PC-9 (cell line): ENCODE results near the gene NECAB3. TPM values are rescaled to one million over a fixed set of nuclear protein-coding genes. Genes with fewer than 3 reads are reported as not detected.

Source experiments
- BruUV-seq: library from RNA; stranded (reverse); fragments of 400-500 nt; replicated peaks from 2 replicates; lab custom pipeline; 2021; lab: Mats Ljungman, UMichigan
- CTCF ChIA-PET: fragments of 300-600 bp; sonication (Branson Sonifier 250); formaldehyde crosslinking; loops from one replicate; lab custom pipeline; 2022; ENCODE audit warnings: antibody characterized with exemption; lab: Charles Lee
- POLR2A ChIA-PET: fragments of 300-600 bp; sonication (Branson Sonifier 250); formaldehyde crosslinking; loops from one replicate; lab custom pipeline; 2022; ENCODE audit warnings: antibody characterized with exemption; ENCODE audit not compliant: unreplicated experiment; lab: Charles Lee
- DNase-seq, 2 experiments: peaks; one replicate each; pipeline versions ENCODE4 v3.0.0 to v3.0.0-alpha.2; 2015 to 2022; ENCODE audit warnings: mixed read lengths in 1 of 2
- H2AFZ ChIP-seq: fragments of 200-600 bp; sonication (generic); 2 replicates; pipeline ENCODE4 v1.8.1; 2017; ENCODE audit warnings: antibody characterized with exemption
- H3F3A ChIP-seq: fragments of 200-600 bp; sonication (generic); 2 replicates; pipeline ENCODE4 v1.8.1; 2017; ENCODE audit warnings: antibody characterized with exemption, mild to moderate bottlenecking, low read depth; ENCODE audit not compliant: insufficient read depth
- H3K27ac ChIP-seq: fragments of 200-600 bp; sonication (generic); 2 replicates; pipeline ENCODE4 v1.6.1; 2016; ENCODE audit warnings: mixed run types
- H3K27me3 ChIP-seq: fragments of 200-600 bp; sonication (generic); 2 replicates; pipeline ENCODE4 v1.6.1; 2016; ENCODE audit warnings: low read depth, mixed run types; ENCODE audit not compliant: insufficient read depth
- H3K36me3 ChIP-seq: fragments of 200-600 bp; sonication (generic); 2 replicates; pipeline ENCODE4 v1.6.1; 2016; ENCODE audit warnings: low read depth, mixed run types
- H3K4me1 ChIP-seq: fragments of 200-600 bp; sonication (generic); replicated peaks from 2 replicates; pipeline ENCODE4 v1.6.1; 2016; ENCODE audit warnings: mixed run types; ENCODE audit not compliant: insufficient read depth
- H3K4me2 ChIP-seq: fragments of 200-600 bp; sonication (generic); 2 replicates; pipeline ENCODE4 v1.6.1; 2017; ENCODE audit warnings: mixed run types
- H3K4me3 ChIP-seq: fragments of 200-600 bp; sonication (generic); 2 replicates; pipeline ENCODE4 v1.6.1; 2016; ENCODE audit warnings: mixed run types
- H3K79me2 ChIP-seq: fragments of 200-600 bp; sonication (generic); 2 replicates; pipeline ENCODE4 v1.6.1; 2017; ENCODE audit warnings: low read depth, mixed run types
- H3K9me2 ChIP-seq: fragments of 200-600 bp; sonication (generic); 2 replicates; pipeline ENCODE4 v1.8.1; 2017; ENCODE audit warnings: mild to moderate bottlenecking; ENCODE audit not compliant: insufficient read depth
- H3K9me3 ChIP-seq: fragments of 200-600 bp; sonication (generic); 2 replicates; pipeline ENCODE4 v1.8.1; 2016; ENCODE audit warnings: low read depth; ENCODE audit not compliant: insufficient read depth
- H4K20me1 ChIP-seq: fragments of 200-600 bp; sonication (generic); 2 replicates; pipeline ENCODE4 v1.8.1; 2017; ENCODE audit not compliant: insufficient read depth
- EZH2 ChIP-seq: fragments of 200-600 bp; sonication (generic); IDR thresholded peaks from 2 replicates; pipeline ENCODE4 v1.8.0; 2017; ENCODE audit warnings: antibody characterized with exemption, low read depth
- intact Hi-C: fragments of 100-400 bp; cut with micrococcal nuclease; formaldehyde crosslinking; loops from one replicate; pipeline ENCODE4 v1.10.0; 2022; ENCODE audit not compliant: unreplicated experiment
- total RNA-seq: library from RNA; stranded (reverse); gene quantifications from 2 replicates; pipeline ENCODE4 v1.2.3, GENCODE V29; 2021
- TF ChIP-seq, protein P1 (sequence below): fragments of 200-600 bp; sonication (generic); conservative IDR thresholded peaks from 2 replicates; pipeline ENCODE4 v1.6.1; 2017; ENCODE audit warnings: mixed run types, antibody characterized with exemption, mild to moderate bottlenecking, moderate library complexity

NECAB3 gene
- total RNA-seq, 1 experiment from 2014 or later: 72.1 TPM

DNA sequence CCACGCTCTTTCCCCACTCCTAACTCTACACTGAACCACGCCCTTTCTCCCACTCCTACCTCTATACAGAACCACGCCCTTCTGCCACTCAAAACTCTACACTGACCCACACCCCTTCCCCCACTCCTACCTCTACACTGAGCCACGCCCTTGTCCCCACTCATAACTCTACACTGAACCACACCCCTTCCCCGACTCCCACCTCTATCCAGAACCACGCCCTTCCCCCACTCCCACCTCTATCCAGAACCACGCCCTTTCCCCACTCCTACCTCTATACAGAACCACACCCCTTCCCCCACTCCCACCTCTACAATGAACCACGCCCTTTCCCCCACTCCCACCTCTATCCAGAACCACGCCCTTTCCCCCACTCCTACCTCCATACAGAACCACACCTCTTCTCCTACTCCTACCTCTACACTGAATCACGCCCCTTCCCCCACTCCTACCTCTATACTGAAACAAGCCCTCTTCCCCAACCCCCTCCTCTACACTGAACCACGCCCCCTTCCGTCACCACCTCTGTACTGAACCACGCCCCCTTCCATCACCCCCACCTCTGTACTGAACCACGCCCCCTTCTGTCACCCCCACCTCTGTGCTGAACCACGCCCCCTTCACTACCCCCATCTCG is 35.8 kb upstream of the NECAB3 start:
- Histone ChIP-seq H3K9me2 (no peaks in the 10 kb centered on the region), H4K20me1 (no peaks in the 10 kb centered on the region), H3K4me3 (no peak overlapping the region), H3K79me2 (no peaks in the 10 kb centered on the region), H3K4me2 (no peak overlapping the region), H3K9me3 (no peaks in the 10 kb centered on the region), H3K36me3 (no peaks in the 10 kb centered on the region), H2AFZ (no peak overlapping the region), H3K27me3 (no peaks in the 10 kb centered on the region), H3K4me1 (peaks cover 5% of the 10 kb centered on the region; the same call in 1 of the 2 replicates), H3F3A (no peaks in the 10 kb centered on the region; the same call in 1 of the 2 replicates), H3K27ac (no peak overlapping the region)
- TF ChIP-seq, protein P1, sequence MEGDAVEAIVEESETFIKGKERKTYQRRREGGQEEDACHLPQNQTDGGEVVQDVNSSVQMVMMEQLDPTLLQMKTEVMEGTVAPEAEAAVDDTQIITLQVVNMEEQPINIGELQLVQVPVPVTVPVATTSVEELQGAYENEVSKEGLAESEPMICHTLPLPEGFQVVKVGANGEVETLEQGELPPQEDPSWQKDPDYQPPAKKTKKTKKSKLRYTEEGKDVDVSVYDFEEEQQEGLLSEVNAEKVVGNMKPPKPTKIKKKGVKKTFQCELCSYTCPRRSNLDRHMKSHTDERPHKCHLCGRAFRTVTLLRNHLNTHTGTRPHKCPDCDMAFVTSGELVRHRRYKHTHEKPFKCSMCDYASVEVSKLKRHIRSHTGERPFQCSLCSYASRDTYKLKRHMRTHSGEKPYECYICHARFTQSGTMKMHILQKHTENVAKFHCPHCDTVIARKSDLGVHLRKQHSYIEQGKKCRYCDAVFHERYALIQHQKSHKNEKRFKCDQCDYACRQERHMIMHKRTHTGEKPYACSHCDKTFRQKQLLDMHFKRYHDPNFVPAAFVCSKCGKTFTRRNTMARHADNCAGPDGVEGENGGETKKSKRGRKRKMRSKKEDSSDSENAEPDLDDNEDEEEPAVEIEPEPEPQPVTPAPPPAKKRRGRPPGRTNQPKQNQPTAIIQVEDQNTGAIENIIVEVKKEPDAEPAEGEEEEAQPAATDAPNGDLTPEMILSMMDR: no peak
- no peak for TF ChIP-seq EZH2
- intact Hi-C loops: no loop called here
- BruUV-seq: no TSS peak
- ChIA-PET CTCF (no interaction called here), POLR2A (interaction anchor here (0.6 kb wide), 1 partner anchor 184 kb away, joined by 3 read pairs; no protein-coding TSS in a partner anchor)
- DNase-seq: no peak

DNA sequence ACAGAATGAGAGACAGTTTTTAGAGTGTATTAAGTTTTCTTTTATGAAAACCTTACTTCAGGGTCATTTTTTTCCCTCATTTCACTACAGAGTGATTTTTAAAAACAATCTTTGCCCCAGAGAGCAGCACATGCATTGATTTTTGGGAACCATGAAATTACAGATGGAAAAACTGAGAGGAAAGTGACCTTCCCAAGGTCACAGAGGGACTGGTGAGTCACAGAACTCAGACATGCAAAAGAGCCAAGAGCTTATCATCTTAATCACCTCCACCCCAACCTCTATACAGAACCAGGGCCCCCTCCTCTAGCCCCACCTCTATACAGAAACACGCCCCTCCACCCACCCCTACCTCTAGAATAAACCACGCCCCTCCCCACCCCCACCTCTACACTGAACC is 35.2 kb upstream of the NECAB3 start:
- H3K27ac ChIP-seq: no peak overlapping the region
- CTCF ChIA-PET: no interaction called here

DNA sequence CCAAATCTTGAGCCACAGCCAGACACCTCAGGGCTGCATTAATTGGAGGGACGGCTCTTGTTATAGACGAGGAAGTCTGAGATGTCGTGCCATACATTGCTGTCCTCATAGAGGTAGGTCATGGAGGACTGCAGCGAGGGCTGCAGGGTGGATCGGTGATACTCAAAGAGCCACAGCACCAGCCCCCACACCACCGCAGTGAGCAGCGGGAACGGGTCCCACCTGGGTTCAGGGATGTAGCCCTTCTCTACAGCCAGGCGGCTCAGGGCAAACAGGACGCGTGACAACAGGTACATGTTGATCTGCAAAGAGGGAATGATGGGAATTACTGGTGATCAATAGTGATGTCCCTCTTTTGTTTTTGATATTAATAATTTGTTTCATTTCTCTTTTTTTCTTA is 33.4 kb upstream of the NECAB3 start:
- POLR2A ChIA-PET: no interaction called here

More for the DNA sequence above, 35.2 kb upstream of the NECAB3 start:
- Histone ChIP-seq H3K4me1 (peaks cover 8% of the 10 kb centered on the region; the same call in 1 of the 2 replicates), H3K9me2 (no peaks in the 10 kb centered on the region), H3K4me3 (no peak overlapping the region), H3K4me2 (no peak overlapping the region), H4K20me1 (no peaks in the 10 kb centered on the region), H3K27me3 (no peaks in the 10 kb centered on the region), H3K9me3 (no peaks in the 10 kb centered on the region), H2AFZ (no peak overlapping the region), H3F3A (peaks cover 4% of the 10 kb centered on the region; the same call in 1 of the 2 replicates), H3K36me3 (no peaks in the 10 kb centered on the region), H3K79me2 (no peaks in the 10 kb centered on the region)
- POLR2A ChIA-PET: interaction anchor here (0.6 kb wide), 1 partner anchor 185 kb away, joined by 3 read pairs; no protein-coding TSS in a partner anchor
- no peak for DNase-seq
- intact Hi-C loops: no loop called here
- no TSS peak for BruUV-seq
- TF ChIP-seq, protein P1: no peak
- no peak for TF ChIP-seq EZH2

More for the DNA sequence above, 33.4 kb upstream of the NECAB3 start:
- intact Hi-C loops: no loop called here
- Histone ChIP-seq H2AFZ (no peak overlapping the region), H3K9me3 (no peaks in the 10 kb centered on the region), H3K79me2 (no peaks in the 10 kb centered on the region), H3F3A (peaks cover 7% of the 10 kb centered on the region; the same call in 1 of the 2 replicates), H3K36me3 (no peaks in the 10 kb centered on the region), H3K4me3 (no peak overlapping the region), H3K4me2 (no peak overlapping the region), H3K9me2 (no peaks in the 10 kb centered on the region), H4K20me1 (no peaks in the 10 kb centered on the region), H3K27ac (no peak overlapping the region), H3K27me3 (no peaks in the 10 kb centered on the region), H3K4me1 (peaks cover 8% of the 10 kb centered on the region; the same call in 1 of the 2 replicates)
- BruUV-seq: no TSS peak
- CTCF ChIA-PET: interaction anchor here (0.6 kb wide), 1 partner anchor 16 kb away, joined by 3 read pairs; no protein-coding TSS in a partner anchor
- TF ChIP-seq, protein P1: no peak
- TF ChIP-seq EZH2: no peak
- DNase-seq: no peak
